ENCODE measurements around the gene LMTK3. TPM values are rescaled to one million over a fixed set of nuclear protein-coding genes. Genes with fewer than 3 reads are reported as not detected.
"Not testable (repeated sequence)": the region's sequence is repeated elsewhere in the genome, so short reads cannot be mapped to it uniquely, and the experiment has no call there.

The LMTK3 gene
- total RNA-seq, 4 donors from 2014 or later = 0.28 to 0.52 TPM; not detected in 2

GRCh38 chr19:48524732-48525131 is 13.1 kb upstream of the LMTK3 start:
- TF ChIP-seq CTCF (IDR thresholded peaks at IDR 0.05) = no peak
- TF ChIP-seq POLR2A (IDR thresholded peaks at IDR 0.05) = no peak
- Histone ChIP-seq H3K4me1 (no peaks in the 10 kb centered on the region), H3K4me3 (no peak overlapping the region), H3K36me3 (no peaks in the 10 kb centered on the region), H3K9me3 (peaks cover 0 to 16% of the 10 kb centered on the region in 2 donors), H3K27ac (no peak overlapping the region), H3K27me3 (no peaks in the 10 kb centered on the region)
- no peak for DNase-seq
- intact Hi-C loops (cut with DNase I; ENCODE audit: low total_unique reads) = no loop called here

GRCh38 chr19:48524221-48524620 is 12.6 kb upstream of the LMTK3 start:
- Histone ChIP-seq H3K27me3 (no peaks in the 10 kb centered on the region), H3K36me3 (no peaks in the 10 kb centered on the region), H3K4me3 (no peak overlapping the region), H3K4me1 (no peaks in the 10 kb centered on the region), H3K9me3 (peaks cover 0 to 16% of the 10 kb centered on the region in 2 donors), H3K27ac (no peak overlapping the region)
- intact Hi-C loops (cut with DNase I; ENCODE audit: low total_unique reads) = no loop called here
- TF ChIP-seq POLR2A (IDR thresholded peaks at IDR 0.05) (no peak), CTCF (IDR thresholded peaks at IDR 0.05) (no peak)
- DNase-seq = no peak

- DNase-seq = no peak
- Histone ChIP-seq H3K27ac (no peak overlapping the region), H3K27me3 (no peaks in the 10 kb centered on the region), H3K36me3 (no peaks in the 10 kb centered on the region), H3K4me3 (no peak overlapping the region), H3K9me3 (peaks cover 0 to 8% of the 10 kb centered on the region in 2 donors), H3K4me1 (no peaks in the 10 kb centered on the region)
- TF ChIP-seq CTCF (IDR thresholded peaks at IDR 0.05) (no peak), POLR2A (IDR thresholded peaks at IDR 0.05) (no peak)
- intact Hi-C loops (cut with DNase I; ENCODE audit: low total_unique reads) = no loop called here
Measured at GRCh38 chr19:48520134-48520533, 8.5 kb upstream of the LMTK3 start.

GRCh38 chr19:48519426-48519825 is 7.8 kb upstream of the LMTK3 start:
- intact Hi-C loops (cut with DNase I; ENCODE audit: low total_unique reads); H3K4me3 ChIP-seq; H3K36me3 ChIP-seq; H3K27ac ChIP-seq; H3K27me3 ChIP-seq; H3K4me1 ChIP-seq; DNase-seq; H3K9me3 ChIP-seq: not testable (repeated sequence)

- no peak overlapping the region for H3K27ac ChIP-seq
- TF ChIP-seq CTCF (IDR thresholded peaks at IDR 0.05) = no peak
- TF ChIP-seq POLR2A (IDR thresholded peaks at IDR 0.05) = no peak
- intact Hi-C loops (cut with DNase I; ENCODE audit: low total_unique reads) = no loop called here
Measured at GRCh38 chr19:48518207-48518606, 6.6 kb upstream of the LMTK3 start.

GRCh38 chr19:48516536-48516935 is 4.9 kb upstream of the LMTK3 start:
- Histone ChIP-seq H3K36me3 (no peaks in the 10 kb centered on the region), H3K9me3 (no peaks in the 10 kb centered on the region), H3K27ac (no peak overlapping the region), H3K27me3 (peaks cover 17 to 22% of the 10 kb centered on the region in 2 donors), H3K4me1 (peaks cover 0 to 8% of the 10 kb centered on the region in 2 donors), H3K4me3 (no peak overlapping the region)
- no peak for DNase-seq
- intact Hi-C loops (cut with DNase I; ENCODE audit: low total_unique reads) = no loop called here
- TF ChIP-seq POLR2A (IDR thresholded peaks at IDR 0.05) = no peak
- no peak for TF ChIP-seq CTCF (IDR thresholded peaks at IDR 0.05)

More at GRCh38 chr19:48518207-48518606, 6.6 kb upstream of the LMTK3 start:
- Histone ChIP-seq H3K27me3 (peaks cover 5% of the 10 kb centered on the region in 2 donors), H3K36me3 (no peaks in the 10 kb centered on the region), H3K4me1 (peaks cover 0 to 5% of the 10 kb centered on the region in 2 donors), H3K9me3 (no peaks in the 10 kb centered on the region), H3K4me3 (no peak overlapping the region)
- no peak for DNase-seq
